Spinal cord (tissue), 10 donors: ENCODE data around the gene PDZRN3. TPM values are rescaled to one million over a fixed set of nuclear protein-coding genes. Genes with fewer than 3 reads are reported as not detected.

Source experiments
- DNase-seq, 6 donors: peaks; one replicate each; pipeline versions ENCODE4 v3.0.0 to v3.0.0-alpha.2; 2013 to 2015; ENCODE audit warnings: low spot score in 6 of 6, low read depth in 4 of 6
- H3K27ac ChIP-seq: one replicate; pipeline ENCODE4 v1.5.1; 2013; ENCODE audit warnings: low read depth, low read length, control low read depth
- H3K27me3 ChIP-seq: one replicate; pipeline ENCODE4 v1.6.1; 2013; ENCODE audit warnings: low read length; ENCODE audit not compliant: control insufficient read depth, insufficient read depth
- H3K36me3 ChIP-seq: one replicate; pipeline ENCODE4 v1.6.1; 2013; ENCODE audit warnings: low read length; ENCODE audit not compliant: control insufficient read depth, insufficient read depth
- H3K4me1 ChIP-seq: one replicate; pipeline ENCODE4 v1.6.1; 2013; ENCODE audit warnings: low read length; ENCODE audit not compliant: control insufficient read depth, insufficient read depth
- H3K4me3 ChIP-seq: one replicate; pipeline ENCODE4 v1.5.1; 2013; ENCODE audit warnings: low read depth, low read length, control low read depth
- H3K9me3 ChIP-seq: one replicate; pipeline ENCODE4 v1.6.1; 2013; ENCODE audit warnings: low read length; ENCODE audit not compliant: control insufficient read depth, insufficient read depth
- WGBS: methylation state at CpG from one replicate; pipeline ENCODE4 v1.1.5; 2013; ENCODE audit warnings: missing lambda C conversion rate; ENCODE audit not compliant: insufficient coverage; 5-methylcytosine and 5-hydroxymethylcytosine counted together
- polyA plus RNA-seq, 2 donors: library from polyadenylated mRNA; unstranded; fragments of 120-200 nt; gene quantifications; one replicate each; pipeline ENCODE4 v1.2.1, GENCODE V29; 2013; ENCODE audit not compliant: insufficient read length in 2 of 2
- total RNA-seq, 2 donors: library from RNA; depleted of rRNA in 1 of 2; stranded (reverse); fragments of 120-200 nt in 1 of 2; fragments of >200 nt in 1 of 2; gene quantifications; one replicate each; pipeline versions ENCODE4 v1.2.3 to v1.2.4, GENCODE V29; 2013 to 2014
- donor health status: healthy.

PDZRN3 gene
- total and polyA plus RNA-seq, 4 donors, result 21.8 to 83.6 (median 30.2) TPM

- DNase-seq, result no peak
- H3K4me1 ChIP-seq, result peaks cover 5% of the 10 kb centered on the region
- 75% methylated on average over 2 of the region's 3 CpGs for WGBS
- H3K9me3 ChIP-seq, result no peaks in the 10 kb centered on the region
- no peak overlapping the region for H3K4me3 ChIP-seq
- no peaks in the 10 kb centered on the region for H3K27me3 ChIP-seq
- no peaks in the 10 kb centered on the region for H3K36me3 ChIP-seq
- peak overlapping the region; percentile 62 for H3K27ac ChIP-seq
These were observed 68.0 kb downstream of the PDZRN3 start for GRCh38 chr3:73556520-73557372.

GRCh38 chr3:73555076-73555475, 69.7 kb downstream of the PDZRN3 start:
- Histone ChIP-seq H3K27ac (no peak overlapping the region), H3K4me1 (peaks cover 6% of the 10 kb centered on the region), H3K36me3 (no peaks in the 10 kb centered on the region), H3K27me3 (no peaks in the 10 kb centered on the region), H3K4me3 (no peak overlapping the region), H3K9me3 (no peaks in the 10 kb centered on the region)
- no CpG with 5 or more reads among the region's 2 CpGs for WGBS
- DNase-seq, result no peak

DNA sequence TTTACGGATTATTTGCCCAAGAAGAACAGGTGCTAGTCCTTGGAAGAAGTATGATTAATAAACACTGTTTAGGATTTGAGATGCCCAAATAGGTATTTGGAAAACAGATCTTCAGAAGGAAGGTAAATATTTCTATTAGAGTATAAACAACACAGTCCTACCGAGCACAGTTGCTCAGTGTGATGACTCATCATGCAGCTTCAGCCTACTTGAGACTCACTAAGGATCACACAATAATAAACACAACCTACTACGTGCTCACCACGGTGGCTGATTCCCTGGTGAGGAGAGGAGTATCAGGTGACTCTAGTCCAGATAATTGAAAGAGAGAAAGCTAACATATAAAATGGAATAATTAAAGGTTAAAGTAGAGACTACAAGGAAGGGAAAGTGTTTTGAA, 72.0 kb downstream of the PDZRN3 start:
- no peak for DNase-seq
- no peaks in the 10 kb centered on the region for H3K9me3 ChIP-seq
- H3K27ac ChIP-seq, result peak overlapping the region; percentile 30
- H3K36me3 ChIP-seq, result no peaks in the 10 kb centered on the region
- peaks cover 13% of the 10 kb centered on the region for H3K4me1 ChIP-seq
- no peak overlapping the region for H3K4me3 ChIP-seq
- 100% methylated on average over 1 of the region's 4 CpGs for WGBS
- no peaks in the 10 kb centered on the region for H3K27me3 ChIP-seq

GRCh38 chr3:73550032-73550431, 74.7 kb downstream of the PDZRN3 start:
- H3K27ac ChIP-seq, result peak overlapping the region; percentile 42

GRCh38 chr3:73549051-73549600, 75.6 kb downstream of the PDZRN3 start:
- peak in 2 of 6 donors; percentile 47 to 74 for DNase-seq
- Histone ChIP-seq H3K9me3 (no peaks in the 10 kb centered on the region), H3K27ac (peak overlapping the region; percentile 78), H3K36me3 (no peaks in the 10 kb centered on the region), H3K4me1 (peaks cover 12% of the 10 kb centered on the region), H3K4me3 (no peak overlapping the region), H3K27me3 (no peaks in the 10 kb centered on the region)
- 70% methylated on average over 3 of the region's 9 CpGs for WGBS

More at GRCh38 chr3:73550032-73550431, 74.7 kb downstream of the PDZRN3 start:
- H3K9me3 ChIP-seq, result no peaks in the 10 kb centered on the region
- H3K4me3 ChIP-seq, result no peak overlapping the region
- no peaks in the 10 kb centered on the region for H3K27me3 ChIP-seq
- no peaks in the 10 kb centered on the region for H3K36me3 ChIP-seq
- DNase-seq, result no peak
- H3K4me1 ChIP-seq, result peaks cover 12% of the 10 kb centered on the region
- WGBS, result 84% methylated on average over 6 of the region's 7 CpGs

- no peaks in the 10 kb centered on the region for H3K9me3 ChIP-seq
- 67% methylated on average over 1 of the region's 3 CpGs for WGBS
- DNase-seq, result no peak
- H3K27ac ChIP-seq, result peak overlapping the region; percentile 78
- H3K4me1 ChIP-seq, result peaks cover 12% of the 10 kb centered on the region
- no peak overlapping the region for H3K4me3 ChIP-seq
- H3K36me3 ChIP-seq, result no peaks in the 10 kb centered on the region
- no peaks in the 10 kb centered on the region for H3K27me3 ChIP-seq
These were observed 76.3 kb downstream of the PDZRN3 start for GRCh38 chr3:73548436-73548835.

DNA sequence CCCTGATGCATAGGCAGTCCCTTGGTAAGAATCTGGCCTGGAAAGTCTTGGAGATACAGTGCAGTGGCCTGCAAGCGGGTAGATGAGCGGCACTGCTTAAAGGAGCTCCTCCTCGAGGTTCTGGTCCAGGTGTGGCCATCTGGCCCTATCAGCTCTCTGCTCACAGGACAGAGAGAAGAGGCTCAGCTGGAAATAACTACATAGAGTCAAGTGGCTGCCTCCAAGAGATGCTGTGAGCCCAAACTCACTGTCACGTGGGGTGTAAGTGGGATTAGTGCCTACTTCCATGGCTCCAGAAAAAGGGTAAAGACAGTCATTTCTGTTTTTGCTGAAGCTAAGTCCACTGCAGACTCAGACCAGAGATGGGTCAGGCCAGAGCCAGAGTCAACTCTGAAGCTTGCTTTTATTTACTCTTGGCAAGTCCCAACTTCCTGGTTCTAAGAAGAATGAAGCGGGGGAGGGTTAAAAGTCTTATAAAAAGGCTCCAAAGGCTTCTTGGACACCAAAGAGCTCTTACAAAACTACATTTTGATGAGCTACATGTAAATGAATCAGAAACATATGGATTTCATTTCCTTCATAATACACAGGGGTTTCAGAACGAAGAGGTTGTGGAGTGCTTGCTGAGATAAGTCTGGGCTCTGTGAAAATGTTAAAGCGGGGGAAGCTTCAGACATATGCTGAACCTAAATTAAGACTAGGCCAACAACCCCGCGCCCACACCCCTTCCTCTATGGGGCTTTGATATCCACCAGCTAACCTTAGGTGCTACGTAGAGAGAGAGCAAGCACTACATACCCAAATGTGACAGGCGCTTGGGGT, 77.1 kb downstream of the PDZRN3 start:
- peak overlapping the region; percentile 78 for H3K27ac ChIP-seq
- peak in 1 of 6 donors; percentile 60 for DNase-seq

DNA sequence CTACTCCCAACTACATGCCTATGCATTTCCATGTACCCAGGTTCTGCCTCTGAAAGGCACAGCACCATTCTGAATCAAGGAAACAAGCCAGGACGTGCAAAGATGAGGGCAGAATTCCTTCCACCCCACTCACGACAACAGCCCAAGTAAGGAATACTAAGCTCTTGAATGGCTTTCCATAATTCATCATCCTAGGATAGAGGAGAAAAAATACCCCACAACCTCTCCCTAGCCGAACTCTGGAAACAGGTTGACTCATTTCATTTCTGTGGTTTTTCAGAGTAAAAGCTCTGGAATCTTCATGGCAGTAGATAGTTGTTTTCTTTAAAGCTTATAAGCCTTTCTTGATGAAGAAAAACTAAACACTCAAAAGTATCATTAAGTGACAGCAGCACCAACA, 77.8 kb downstream of the PDZRN3 start:
- Histone ChIP-seq H3K27ac (peak overlapping the region; percentile 78), H3K4me1 (peaks cover 15% of the 10 kb centered on the region), H3K4me3 (no peak overlapping the region), H3K27me3 (no peaks in the 10 kb centered on the region), H3K36me3 (no peaks in the 10 kb centered on the region), H3K9me3 (no peaks in the 10 kb centered on the region)
- no CpG with 5 or more reads among the region's 3 CpGs for WGBS
- DNase-seq, result no peak

More for the DNA sequence above, 77.1 kb downstream of the PDZRN3 start:
- Histone ChIP-seq H3K36me3 (no peaks in the 10 kb centered on the region), H3K9me3 (no peaks in the 10 kb centered on the region), H3K4me3 (no peak overlapping the region), H3K27me3 (no peaks in the 10 kb centered on the region), H3K4me1 (peaks cover 15% of the 10 kb centered on the region)
- 82% methylated on average over 4 of the region's 11 CpGs for WGBS

- H3K9me3 ChIP-seq, result no peaks in the 10 kb centered on the region
- DNase-seq, result no peak
- no peaks in the 10 kb centered on the region for H3K36me3 ChIP-seq
- peaks cover 13% of the 10 kb centered on the region for H3K4me1 ChIP-seq
- H3K27me3 ChIP-seq, result no peaks in the 10 kb centered on the region
- no peak overlapping the region for H3K27ac ChIP-seq
- WGBS, result 74% methylated on average over 2 of the region's 3 CpGs
- no peak overlapping the region for H3K4me3 ChIP-seq
These were observed 81.3 kb downstream of the PDZRN3 start for GRCh38 chr3:73543412-73543811.
